IPS-15b (cell line): ENCODE results near the gene KPRP.

Experiments used
- H3K27me3 ChIP-seq: one replicate; pipeline ENCODE4 v1.6.1; 2013; ENCODE audit warnings: low read length; ENCODE audit not compliant: control insufficient read depth, insufficient read depth
- H3K36me3 ChIP-seq: one replicate; pipeline ENCODE4 v1.6.1; 2013; ENCODE audit warnings: low read length; ENCODE audit not compliant: control insufficient read depth, insufficient read depth
- H3K4me1 ChIP-seq: one replicate; pipeline ENCODE4 v1.6.1; 2013; ENCODE audit warnings: mild to moderate bottlenecking, low read length; ENCODE audit not compliant: control insufficient read depth, insufficient read depth
- H3K4me3 ChIP-seq: one replicate; pipeline ENCODE4 v1.5.1; 2013; ENCODE audit warnings: low read depth, low read length
- H3K9ac ChIP-seq: one replicate; pipeline ENCODE4 v1.6.1; 2013; ENCODE audit warnings: low read depth, mild to moderate bottlenecking, low read length
- H3K9me3 ChIP-seq: one replicate; pipeline ENCODE4 v1.6.1; 2013; ENCODE audit warnings: mild to moderate bottlenecking, low read length; ENCODE audit not compliant: control insufficient read depth, insufficient read depth

Gene KPRP

GRCh38 chr1:152757747-152758146, at the start of gene KPRP:
Gene KPRP (plus strand): TSS chr1:152758025. CDS start chr1:152759589, 1,564 bp downstream.
- no peak within 1 kb of the TSS for H3K4me3 ChIP-seq
- H3K9me3 ChIP-seq = peaks cover 40% of the 10 kb centered on the region
- no peaks in the 10 kb centered on the region for H3K4me1 ChIP-seq
- H3K36me3 ChIP-seq = no peaks in the 10 kb centered on the region
- no peaks in the 10 kb centered on the region for H3K27me3 ChIP-seq
- no peak within 1 kb of the TSS for H3K9ac ChIP-seq

GRCh38 chr1:152718238-152718637, 39.6 kb upstream of the KPRP start:
- peaks cover 33% of the 10 kb centered on the region for H3K9me3 ChIP-seq
- no peaks in the 10 kb centered on the region for H3K27me3 ChIP-seq
- no peaks in the 10 kb centered on the region for H3K4me1 ChIP-seq
- H3K9ac ChIP-seq = no peak overlapping the region
- H3K4me3 ChIP-seq = no peak overlapping the region
- no peaks in the 10 kb centered on the region for H3K36me3 ChIP-seq

- no peaks in the 10 kb centered on the region for H3K27me3 ChIP-seq
- H3K9me3 ChIP-seq = peaks cover 13% of the 10 kb centered on the region
- H3K9ac ChIP-seq = no peak overlapping the region
- no peaks in the 10 kb centered on the region for H3K4me1 ChIP-seq
- H3K4me3 ChIP-seq = no peak overlapping the region
- H3K36me3 ChIP-seq = no peaks in the 10 kb centered on the region
Observed at GRCh38 chr1:152725261-152725660, 32.6 kb upstream of the KPRP start.

- Histone ChIP-seq H3K9ac (no peak overlapping the region), H3K27me3 (no peaks in the 10 kb centered on the region), H3K9me3 (peaks cover 7% of the 10 kb centered on the region), H3K4me1 (no peaks in the 10 kb centered on the region), H3K36me3 (no peaks in the 10 kb centered on the region), H3K4me3 (no peak overlapping the region)
Observed at GRCh38 chr1:152728986-152729385, 28.8 kb upstream of the KPRP start.

DNA sequence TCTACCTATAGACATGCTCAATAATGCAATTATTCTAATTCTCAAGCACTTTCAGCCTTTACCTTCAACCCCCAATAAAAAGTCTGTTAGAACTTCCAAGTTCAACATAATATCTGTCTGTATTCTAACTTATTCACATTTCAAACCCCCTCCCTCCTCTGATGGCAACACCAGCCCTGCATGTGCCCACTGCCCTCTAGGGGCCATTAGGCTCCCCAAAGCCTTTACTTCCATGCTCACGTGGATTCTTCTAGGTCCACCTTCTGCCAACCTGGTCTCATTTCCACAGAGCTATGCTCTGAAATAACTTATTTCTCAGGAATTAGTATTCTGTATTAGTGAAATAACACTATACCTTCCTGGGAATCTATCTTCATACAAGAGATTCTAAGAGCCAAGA, 22.2 kb upstream of the KPRP start:
- Histone ChIP-seq H3K27me3 (no peaks in the 10 kb centered on the region), H3K4me1 (no peaks in the 10 kb centered on the region), H3K9ac (no peak overlapping the region), H3K36me3 (no peaks in the 10 kb centered on the region), H3K4me3 (no peak overlapping the region), H3K9me3 (peaks cover 8% of the 10 kb centered on the region)

- H3K4me3 ChIP-seq = no peak overlapping the region
- no peaks in the 10 kb centered on the region for H3K36me3 ChIP-seq
- no peak overlapping the region for H3K9ac ChIP-seq
- H3K27me3 ChIP-seq = no peaks in the 10 kb centered on the region
- H3K4me1 ChIP-seq = no peaks in the 10 kb centered on the region
- peaks cover 13% of the 10 kb centered on the region for H3K9me3 ChIP-seq
Observed at GRCh38 chr1:152737997-152738396, 19.8 kb upstream of the KPRP start.

- H3K4me1 ChIP-seq = no peaks in the 10 kb centered on the region
- H3K4me3 ChIP-seq = no peak overlapping the region
- H3K9ac ChIP-seq = no peak overlapping the region
- H3K36me3 ChIP-seq = no peaks in the 10 kb centered on the region
- H3K9me3 ChIP-seq = peaks cover 13% of the 10 kb centered on the region
- no peaks in the 10 kb centered on the region for H3K27me3 ChIP-seq
Observed at GRCh38 chr1:152739841-152740240, 18.0 kb upstream of the KPRP start.

GRCh38 chr1:152741656-152742055, 16.2 kb upstream of the KPRP start:
- no peak overlapping the region for H3K4me3 ChIP-seq
- H3K36me3 ChIP-seq = no peaks in the 10 kb centered on the region
- no peaks in the 10 kb centered on the region for H3K4me1 ChIP-seq
- H3K27me3 ChIP-seq = no peaks in the 10 kb centered on the region
- no peak overlapping the region for H3K9ac ChIP-seq
- peaks cover 10% of the 10 kb centered on the region for H3K9me3 ChIP-seq

GRCh38 chr1:152743371-152744145, 14.3 kb upstream of the KPRP start:
- H3K9me3 ChIP-seq = peaks cover 14% of the 10 kb centered on the region
- H3K4me1 ChIP-seq = no peaks in the 10 kb centered on the region
- no peaks in the 10 kb centered on the region for H3K36me3 ChIP-seq
- H3K27me3 ChIP-seq = no peaks in the 10 kb centered on the region
- no peak overlapping the region for H3K9ac ChIP-seq
- no peak overlapping the region for H3K4me3 ChIP-seq

DNA sequence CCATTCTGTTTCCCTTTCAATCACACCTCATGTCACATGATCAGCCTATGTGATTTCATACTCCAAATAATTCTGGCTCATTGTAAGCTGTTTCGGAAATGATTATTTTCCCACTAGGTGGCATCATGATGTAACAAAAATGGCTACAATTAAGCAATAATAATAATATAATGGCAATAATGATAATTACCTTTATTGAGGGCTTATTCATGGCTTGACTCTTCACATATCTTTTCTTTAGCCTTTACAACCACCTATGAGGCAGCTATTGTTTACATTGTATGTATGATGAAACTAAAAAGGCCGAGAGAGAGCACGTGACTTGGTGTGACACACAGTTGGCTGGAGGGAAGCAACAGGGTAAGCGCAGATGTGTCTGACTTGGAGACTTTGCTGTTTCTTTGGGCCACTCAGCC, 12.5 kb upstream of the KPRP start:
- Histone ChIP-seq H3K4me1 (no peaks in the 10 kb centered on the region), H3K36me3 (no peaks in the 10 kb centered on the region), H3K9me3 (peaks cover 12% of the 10 kb centered on the region), H3K27me3 (no peaks in the 10 kb centered on the region), H3K4me3 (no peak overlapping the region), H3K9ac (no peak overlapping the region)

GRCh38 chr1:152745765-152746444, 11.9 kb upstream of the KPRP start:
- Histone ChIP-seq H3K36me3 (no peaks in the 10 kb centered on the region), H3K4me1 (no peaks in the 10 kb centered on the region), H3K27me3 (no peaks in the 10 kb centered on the region), H3K4me3 (no peak overlapping the region), H3K9me3 (peaks cover 12% of the 10 kb centered on the region), H3K9ac (no peak overlapping the region)

DNA sequence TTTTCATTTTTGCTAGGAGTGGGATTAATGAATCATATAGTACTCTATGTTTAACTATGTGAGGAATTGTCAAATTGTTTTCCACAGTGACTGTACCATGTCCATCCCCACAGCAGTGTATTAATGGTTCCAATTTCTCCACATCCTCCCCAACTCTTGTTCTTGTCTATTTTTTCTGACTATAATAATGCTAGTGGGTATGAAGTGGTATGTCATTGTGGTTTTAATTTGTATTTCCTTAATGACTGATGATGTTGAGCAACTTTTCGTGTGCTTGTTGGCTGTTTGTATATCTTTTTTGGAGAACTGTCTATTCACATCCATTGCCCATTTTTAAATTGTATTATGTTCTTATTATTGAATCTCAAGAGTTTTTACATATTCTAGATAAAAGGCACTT, 10.0 kb upstream of the KPRP start:
- Histone ChIP-seq H3K27me3 (no peaks in the 10 kb centered on the region), H3K9ac (no peak overlapping the region), H3K36me3 (no peaks in the 10 kb centered on the region), H3K4me3 (no peak overlapping the region), H3K4me1 (no peaks in the 10 kb centered on the region), H3K9me3 (peaks cover 7% of the 10 kb centered on the region)
